ENCODE measurements around the gene NDUFS7. TPM values are rescaled to one million over a fixed set of nuclear protein-coding genes. Genes with fewer than 3 reads are reported as not detected.

The NDUFS7 gene
- total RNA-seq, 3 donors from 2014 or later = 118 to 160 (median 148) TPM

- Histone ChIP-seq H3K36me3 (ENCODE audit: low read depth) (peaks cover 8% of the 10 kb centered on the region), H3K4me3 (no peak overlapping the region), H3K4me1 (ENCODE audit: low read depth) (no peaks in the 10 kb centered on the region), H3K9me3 (no peaks in the 10 kb centered on the region)
- intact Hi-C loops (cut with DNase I, micrococcal nuclease) = no loop called here
- no peak for ATAC-seq
- no peak for TF ChIP-seq CTCF (IDR thresholded peaks at IDR 0.05)
- peak in 1 of 3 donors; percentile 47 for DNase-seq
Measured at GRCh38 chr19:1431759-1432506, 48.2 kb downstream of the NDUFS7 start.

GRCh38 chr19:1432507-1432887 lies 48.8 kb downstream of the NDUFS7 start:
- Histone ChIP-seq H3K36me3 (ENCODE audit: low read depth) (peaks cover 8% of the 10 kb centered on the region), H3K4me1 (ENCODE audit: low read depth) (peaks cover 5% of the 10 kb centered on the region), H3K9me3 (no peaks in the 10 kb centered on the region), H3K4me3 (no peak overlapping the region)
- no peak for ATAC-seq
- DNase-seq = peak in 1 of 3 donors; percentile 47
- TF ChIP-seq CTCF (IDR thresholded peaks at IDR 0.05) = no peak
- intact Hi-C loops (cut with DNase I, micrococcal nuclease) = no loop called here

GRCh38 chr19:1433119-1434039 lies 49.7 kb downstream of the NDUFS7 start:
- peaks cover 8% of the 10 kb centered on the region for H3K36me3 ChIP-seq (ENCODE audit: low read depth)
- H3K9me3 ChIP-seq = no peaks in the 10 kb centered on the region
- peaks cover 11% of the 10 kb centered on the region for H3K4me1 ChIP-seq (ENCODE audit: low read depth)
- no peak for TF ChIP-seq CTCF (IDR thresholded peaks at IDR 0.05)
- intact Hi-C loops (cut with DNase I, micrococcal nuclease) = no loop called here
- DNase-seq (peak in 1 of 3 donors; percentile 50), ATAC-seq (no peak)
- H3K4me3 ChIP-seq = no peak overlapping the region

GRCh38 chr19:1434040-1434366 lies 50.3 kb downstream of the NDUFS7 start:
- Histone ChIP-seq H3K9me3 (no peaks in the 10 kb centered on the region), H3K36me3 (ENCODE audit: low read depth) (peaks cover 8% of the 10 kb centered on the region), H3K4me3 (no peak overlapping the region), H3K4me1 (ENCODE audit: low read depth) (peaks cover 12% of the 10 kb centered on the region)
- DNase-seq (peak in 1 of 3 donors; percentile 52), ATAC-seq (no peak)
- intact Hi-C loops (cut with DNase I, micrococcal nuclease) = no loop called here
- no peak for TF ChIP-seq CTCF (IDR thresholded peaks at IDR 0.05)

GRCh38 chr19:1434577-1435060 lies 50.9 kb downstream of the NDUFS7 start:
- Histone ChIP-seq H3K4me1 (ENCODE audit: low read depth) (peaks cover 18% of the 10 kb centered on the region), H3K9me3 (no peaks in the 10 kb centered on the region), H3K36me3 (ENCODE audit: low read depth) (peaks cover 6% of the 10 kb centered on the region), H3K4me3 (no peak overlapping the region)
- intact Hi-C loops (cut with DNase I, micrococcal nuclease) = no loop called here
- ATAC-seq = no peak
- peak in 1 of 3 donors; percentile 52 for DNase-seq
- TF ChIP-seq CTCF (IDR thresholded peaks at IDR 0.05) = no peak

Measured in mucosa of descending colon (tissue), 3 donors.